Smooth muscle cell (in vitro differentiated cells): ENCODE results near the gene TERT. TPM values are rescaled to one million over a fixed set of nuclear protein-coding genes. Genes with fewer than 3 reads are reported as not detected.
A peak's percentile ranks its signal among the peaks of the same experiment; 100 is the strongest.
"Not testable (repeated sequence)": the region's sequence is repeated elsewhere in the genome, so short reads cannot be mapped to it uniquely, and the experiment has no call there.

Experiments
- DNase-seq: peaks from one replicate; lab custom pipeline; 2025; ENCODE audit not compliant: unreplicated experiment; lab: John Stamatoyannopoulos, UW
- H2AFZ ChIP-seq: fragments of 200-600 bp; sonication (generic); 2 replicates; pipeline ENCODE4 v1.6.0; 2016; ENCODE audit warnings: antibody characterized with exemption, low read depth, mild to moderate bottlenecking
- H3F3A ChIP-seq: fragments of 200-600 bp; sonication (generic); 2 replicates; pipeline ENCODE4 v1.6.0; 2017; ENCODE audit warnings: antibody characterized with exemption, low read depth
- H3K27ac ChIP-seq: fragments of 200-600 bp; sonication (generic); 2 replicates; pipeline ENCODE4 v1.5.1; 2016; ENCODE audit warnings: low read depth, mild to moderate bottlenecking
- H3K27me3 ChIP-seq: fragments of 200-600 bp; sonication (generic); 2 replicates; pipeline ENCODE4 v1.6.1; 2016; ENCODE audit warnings: low read depth, mild to moderate bottlenecking
- H3K36me3 ChIP-seq: fragments of 200-600 bp; sonication (generic); 2 replicates; pipeline ENCODE4 v1.5.1; 2016; ENCODE audit warnings: low read depth
- H3K4me1 ChIP-seq: fragments of 200-600 bp; sonication (generic); 2 replicates; pipeline ENCODE4 v1.5.1; 2016; ENCODE audit warnings: low read depth
- H3K4me2 ChIP-seq: fragments of 200-600 bp; sonication (generic); 2 replicates; pipeline ENCODE4 v1.6.0; 2016; ENCODE audit warnings: mild to moderate bottlenecking
- H3K4me3 ChIP-seq: fragments of 200-600 bp; sonication (generic); 2 replicates; pipeline ENCODE4 v1.5.1; 2016; ENCODE audit warnings: mild to moderate bottlenecking
- H3K79me2 ChIP-seq: fragments of 200-600 bp; sonication (generic); 2 replicates; pipeline ENCODE4 v1.6.0; 2016; ENCODE audit warnings: low read depth, mild to moderate bottlenecking
- H3K9ac ChIP-seq: fragments of 200-600 bp; sonication (generic); 2 replicates; pipeline ENCODE4 v1.6.0; 2016; ENCODE audit warnings: low read depth
- H3K9me3 ChIP-seq: fragments of 200-600 bp; sonication (generic); replicated peaks from 2 replicates; pipeline ENCODE4 v1.5.1; 2016; ENCODE audit warnings: low read depth
- H4K20me1 ChIP-seq: fragments of 200-600 bp; sonication (generic); 2 replicates; pipeline ENCODE4 v1.6.0; 2016; ENCODE audit warnings: low read depth
- WGBS: methylation state at CpG from one replicate; pipeline ENCODE4 v1.1.7; 2016; ENCODE audit warnings: low lambda C conversion rate; 5-methylcytosine and 5-hydroxymethylcytosine counted together
- polyA plus RNA-seq: library from polyadenylated mRNA; unstranded; fragments of >200 nt; fragmentation: Nextera tagmentation; extraction: Ambion mirVana; gene quantifications from 2 replicates; pipeline ENCODE4 v1.2.1, GENCODE V29; 2016
- total RNA-seq: library from RNA; depleted of rRNA; stranded (reverse); fragments of >200 nt; gene quantifications from 2 replicates; pipeline ENCODE4 v1.2.3, GENCODE V29; 2014
- TF ChIP-seq, protein P1 (sequence below): fragments of 200-600 bp; sonication (generic); IDR thresholded peaks from 2 replicates; pipeline ENCODE4 v1.5.1; 2017; ENCODE audit warnings: borderline replicate concordance, mild to moderate bottlenecking, antibody characterized with exemption; ENCODE audit not compliant: insufficient read depth, poor library complexity, severe bottlenecking

TERT gene
- total RNA-seq (not detected in 2 replicates), polyA plus RNA-seq (not detected in 2 replicates)

DNA sequence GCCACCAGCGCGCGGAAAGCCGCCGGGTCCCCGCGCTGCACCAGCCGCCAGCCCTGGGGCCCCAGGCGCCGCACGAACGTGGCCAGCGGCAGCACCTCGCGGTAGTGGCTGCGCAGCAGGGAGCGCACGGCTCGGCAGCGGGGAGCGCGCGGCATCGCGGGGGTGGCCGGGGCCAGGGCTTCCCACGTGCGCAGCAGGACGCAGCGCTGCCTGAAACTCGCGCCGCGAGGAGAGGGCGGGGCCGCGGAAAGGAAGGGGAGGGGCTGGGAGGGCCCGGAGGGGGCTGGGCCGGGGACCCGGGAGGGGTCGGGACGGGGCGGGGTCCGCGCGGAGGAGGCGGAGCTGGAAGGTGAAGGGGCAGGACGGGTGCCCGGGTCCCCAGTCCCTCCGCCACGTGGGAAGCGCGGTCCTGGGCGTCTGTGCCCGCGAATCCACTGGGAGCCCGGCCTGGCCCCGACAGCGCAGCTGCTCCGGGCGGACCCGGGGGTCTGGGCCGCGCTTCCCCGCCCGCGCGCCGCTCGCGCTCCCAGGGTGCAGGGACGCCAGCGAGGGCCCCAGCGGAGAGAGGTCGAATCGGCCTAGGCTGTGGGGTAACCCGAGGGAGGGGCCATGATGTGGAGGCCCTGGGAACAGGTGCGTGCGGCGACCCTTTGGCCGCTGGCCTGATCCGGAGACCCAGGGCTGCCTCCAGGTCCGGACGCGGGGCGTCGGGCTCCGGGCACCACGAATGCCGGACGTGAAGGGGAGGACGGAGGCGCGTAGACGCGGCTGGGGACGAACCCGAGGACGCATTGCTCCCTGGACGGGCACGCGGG, at the start of gene TERT:
TERT (minus strand) TSS at position 234 of the 815 bp plus-strand sequence; CDS start at position 155, 79 bp downstream.
- Histone ChIP-seq H3K4me2 (peak within 1 kb of the TSS; percentile 76), H3K9ac (no peak within 1 kb of the TSS), H3K4me1 (no peaks in the 10 kb centered on the region), H3K79me2 (no peaks in the 10 kb centered on the region), H3K4me3 (peak within 1 kb of the TSS; percentile 29), H3K36me3 (no peaks in the 10 kb centered on the region), H3K9me3 (no peaks in the 10 kb centered on the region), H2AFZ (no peak within 1 kb of the TSS), H4K20me1 (no peaks in the 10 kb centered on the region), H3F3A (no peaks in the 10 kb centered on the region), H3K27me3 (peaks cover 46% of the 10 kb centered on the region), H3K27ac (no peak within 1 kb of the TSS)
- TF ChIP-seq, protein P1, sequence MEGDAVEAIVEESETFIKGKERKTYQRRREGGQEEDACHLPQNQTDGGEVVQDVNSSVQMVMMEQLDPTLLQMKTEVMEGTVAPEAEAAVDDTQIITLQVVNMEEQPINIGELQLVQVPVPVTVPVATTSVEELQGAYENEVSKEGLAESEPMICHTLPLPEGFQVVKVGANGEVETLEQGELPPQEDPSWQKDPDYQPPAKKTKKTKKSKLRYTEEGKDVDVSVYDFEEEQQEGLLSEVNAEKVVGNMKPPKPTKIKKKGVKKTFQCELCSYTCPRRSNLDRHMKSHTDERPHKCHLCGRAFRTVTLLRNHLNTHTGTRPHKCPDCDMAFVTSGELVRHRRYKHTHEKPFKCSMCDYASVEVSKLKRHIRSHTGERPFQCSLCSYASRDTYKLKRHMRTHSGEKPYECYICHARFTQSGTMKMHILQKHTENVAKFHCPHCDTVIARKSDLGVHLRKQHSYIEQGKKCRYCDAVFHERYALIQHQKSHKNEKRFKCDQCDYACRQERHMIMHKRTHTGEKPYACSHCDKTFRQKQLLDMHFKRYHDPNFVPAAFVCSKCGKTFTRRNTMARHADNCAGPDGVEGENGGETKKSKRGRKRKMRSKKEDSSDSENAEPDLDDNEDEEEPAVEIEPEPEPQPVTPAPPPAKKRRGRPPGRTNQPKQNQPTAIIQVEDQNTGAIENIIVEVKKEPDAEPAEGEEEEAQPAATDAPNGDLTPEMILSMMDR = no peak
- DNase-seq = no peak
- 5% methylated on average over 71 of the region's 102 CpGs for WGBS

DNA sequence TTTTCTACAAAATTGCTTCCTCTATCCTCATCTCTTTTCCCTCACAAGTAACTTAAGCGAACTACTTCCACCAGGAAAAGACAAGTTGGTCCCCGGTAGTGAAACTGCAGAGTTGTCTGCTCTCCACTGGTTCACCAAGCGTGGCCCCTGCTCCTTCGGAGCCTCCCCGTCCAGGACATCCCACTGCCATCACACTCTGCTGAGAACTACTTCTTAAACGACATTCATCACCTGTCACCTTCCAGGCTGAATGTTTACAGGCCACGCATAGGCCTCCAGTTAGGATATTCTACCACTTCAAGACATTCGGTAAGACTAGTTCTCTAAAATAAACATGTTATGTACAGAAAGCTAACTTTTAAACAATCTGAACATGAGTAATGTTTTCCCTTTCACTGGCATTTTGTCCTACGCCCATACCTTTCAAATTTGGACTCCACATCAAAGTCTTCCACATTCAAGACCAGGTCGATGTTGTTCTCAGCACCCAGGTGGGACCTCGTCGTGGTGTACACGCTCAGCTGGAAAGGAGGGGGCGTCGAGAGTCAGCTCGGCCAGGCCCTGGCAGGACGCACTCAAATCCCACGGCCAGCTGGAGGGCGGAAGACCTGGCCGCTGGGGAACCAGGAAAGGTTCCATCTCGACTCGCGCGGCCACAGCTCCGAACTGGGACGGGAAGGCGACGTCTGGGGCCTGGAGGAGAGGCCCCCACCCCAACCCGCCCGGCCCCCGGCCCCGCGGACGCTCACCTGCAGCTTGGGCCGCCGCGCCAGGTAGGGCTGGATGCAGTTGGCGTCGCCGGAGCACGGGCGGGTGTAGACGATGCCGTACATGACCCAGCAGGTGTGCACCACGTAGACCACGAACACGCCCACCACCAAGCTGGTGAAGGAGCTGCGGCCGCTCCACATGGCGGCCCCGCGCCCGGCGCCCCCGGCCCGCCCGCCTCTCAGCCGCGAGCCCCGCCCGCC, 49.3 kb upstream of the TERT start:
- Histone ChIP-seq H4K20me1 (no peaks in the 10 kb centered on the region), H3K9me3 (no peaks in the 10 kb centered on the region), H2AFZ (peak overlapping the region; percentile 10), H3K9ac (peak overlapping the region; percentile 71), H3K4me3 (peak overlapping the region; percentile 99), H3K4me1 (peaks cover 12% of the 10 kb centered on the region), H3F3A (no peaks in the 10 kb centered on the region), H3K79me2 (peaks cover 28% of the 10 kb centered on the region), H3K27ac (no peak overlapping the region), H3K27me3 (no peaks in the 10 kb centered on the region), H3K4me2 (peak overlapping the region; percentile 91), H3K36me3 (no peaks in the 10 kb centered on the region)
- DNase-seq = no peak
- 21% methylated on average over 26 of the region's 61 CpGs for WGBS
- TF ChIP-seq, protein P1 = no peak

DNA sequence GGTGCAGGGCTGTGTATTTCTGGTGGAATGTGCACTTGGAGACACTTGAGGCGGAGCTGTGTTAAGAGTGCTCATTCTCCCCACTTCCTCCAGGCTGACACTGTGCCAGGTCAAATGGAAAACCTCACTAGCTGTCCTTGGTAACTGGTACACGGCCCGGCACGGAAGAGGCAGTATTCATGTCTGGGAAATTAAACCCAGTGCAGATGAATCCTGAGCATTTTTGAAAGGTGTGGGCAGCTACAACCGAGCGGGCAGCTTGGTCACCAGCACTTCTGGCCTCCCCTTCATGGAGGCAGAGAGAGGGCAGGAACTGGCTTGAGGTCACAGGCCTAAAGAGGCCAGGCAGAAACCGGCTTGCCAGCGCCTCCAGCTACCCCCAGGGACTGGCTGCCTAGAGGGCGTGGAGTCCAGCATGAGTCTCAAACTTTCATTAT, 48.5 kb upstream of the TERT start:
- no peaks in the 10 kb centered on the region for H3K9me3 ChIP-seq
- peak overlapping the region; percentile 91 for H3K4me2 ChIP-seq

DNA sequence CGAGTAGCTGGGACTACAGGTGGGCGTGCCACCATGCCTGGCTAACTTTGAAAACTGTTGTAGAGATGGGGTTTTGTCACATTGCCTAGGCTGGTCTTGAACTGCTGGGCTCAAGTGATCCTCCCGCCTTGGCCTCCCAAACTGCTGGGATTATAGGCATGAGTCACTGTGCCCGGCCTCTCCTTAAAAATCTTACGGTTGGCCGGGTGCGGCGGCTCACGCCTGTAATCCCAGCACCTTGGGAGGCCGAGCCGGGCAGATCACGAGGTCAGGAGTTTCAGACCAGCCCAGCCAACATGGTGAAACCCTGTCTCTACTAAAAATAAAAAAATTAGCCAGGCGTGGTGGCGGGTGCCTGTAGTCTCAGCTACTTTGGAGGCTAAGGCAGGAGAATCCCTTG, 47.8 kb upstream of the TERT start:
- H3K79me2 ChIP-seq = peaks cover 28% of the 10 kb centered on the region
- H3K9me3 ChIP-seq, H3K4me2 ChIP-seq, H3K9ac ChIP-seq, H3K4me3 ChIP-seq, H2AFZ ChIP-seq, H3F3A ChIP-seq, H3K36me3 ChIP-seq, H4K20me1 ChIP-seq, H3K27ac ChIP-seq, H3K27me3 ChIP-seq, DNase-seq: not testable (repeated sequence)
- 90% methylated on average over 14 of the region's 14 CpGs for WGBS
- peaks cover 12% of the 10 kb centered on the region for H3K4me1 ChIP-seq

More for the DNA sequence above, 48.5 kb upstream of the TERT start:
- TF ChIP-seq, protein P1 = no peak
- Histone ChIP-seq H3K36me3 (no peaks in the 10 kb centered on the region), H3F3A (no peaks in the 10 kb centered on the region), H4K20me1 (no peaks in the 10 kb centered on the region), H2AFZ (no peak overlapping the region), H3K79me2 (peaks cover 28% of the 10 kb centered on the region), H3K4me3 (peak overlapping the region; percentile 99), H3K4me1 (peaks cover 12% of the 10 kb centered on the region), H3K27me3 (no peaks in the 10 kb centered on the region), H3K27ac (no peak overlapping the region), H3K9ac (no peak overlapping the region)
- no peak for DNase-seq
- 98% methylated on average over 9 of the region's 9 CpGs for WGBS
